Prostate gland (tissue), 2 donors: ENCODE data around the gene QPCT.

Experiments
- CTCF ChIP-seq, 4 experiments: fragments of 200-600 bp in 2 of 4; fragments of 450-650 bp in 2 of 4; sonication (generic) in 2 of 4; IDR thresholded peaks; 1 replicate in 3 of 4; 2 replicates in 1 of 4; pipeline ENCODE4 v1.5.1; 2016 to 2019; ENCODE audit warnings: antibody characterized with exemption in 4 of 4, mild to moderate bottlenecking in 2 of 4, moderate library complexity in 2 of 4
- POLR2A ChIP-seq: fragments of 450-650 bp; IDR thresholded peaks from one replicate; pipeline ENCODE4 v1.6.1; 2016; ENCODE audit warnings: antibody characterized with exemption, mild to moderate bottlenecking

DNA sequence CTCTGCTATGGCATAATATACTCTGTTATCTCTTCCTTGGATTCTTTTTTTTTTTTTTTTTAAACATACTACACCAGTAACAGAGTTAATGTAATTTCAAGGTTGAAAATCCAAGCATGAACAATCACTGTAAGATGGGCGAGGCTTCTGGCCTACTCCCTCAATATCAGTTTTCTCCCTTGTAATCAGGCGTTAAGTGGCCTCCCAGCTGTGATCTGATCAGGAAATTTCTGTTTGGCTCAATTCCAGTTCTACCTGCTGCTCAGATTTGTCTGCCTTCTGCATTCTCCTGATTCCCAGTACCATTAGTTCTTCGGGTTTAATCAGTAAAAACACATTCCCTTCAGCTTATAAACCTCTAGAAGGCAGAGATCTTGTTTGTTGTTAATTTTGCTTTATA lies 38.4 kb upstream of the QPCT start:
- no peak for TF ChIP-seq CTCF (IDR thresholded peaks at IDR 0.05)
- no peak for TF ChIP-seq POLR2A
